ENCODE measurements around the gene DNM1L. TPM values are rescaled to one million over a fixed set of nuclear protein-coding genes. Genes with fewer than 3 reads are reported as not detected.

Gene DNM1L
- polyA plus RNA-seq (2013), result 110 TPM

DNA sequence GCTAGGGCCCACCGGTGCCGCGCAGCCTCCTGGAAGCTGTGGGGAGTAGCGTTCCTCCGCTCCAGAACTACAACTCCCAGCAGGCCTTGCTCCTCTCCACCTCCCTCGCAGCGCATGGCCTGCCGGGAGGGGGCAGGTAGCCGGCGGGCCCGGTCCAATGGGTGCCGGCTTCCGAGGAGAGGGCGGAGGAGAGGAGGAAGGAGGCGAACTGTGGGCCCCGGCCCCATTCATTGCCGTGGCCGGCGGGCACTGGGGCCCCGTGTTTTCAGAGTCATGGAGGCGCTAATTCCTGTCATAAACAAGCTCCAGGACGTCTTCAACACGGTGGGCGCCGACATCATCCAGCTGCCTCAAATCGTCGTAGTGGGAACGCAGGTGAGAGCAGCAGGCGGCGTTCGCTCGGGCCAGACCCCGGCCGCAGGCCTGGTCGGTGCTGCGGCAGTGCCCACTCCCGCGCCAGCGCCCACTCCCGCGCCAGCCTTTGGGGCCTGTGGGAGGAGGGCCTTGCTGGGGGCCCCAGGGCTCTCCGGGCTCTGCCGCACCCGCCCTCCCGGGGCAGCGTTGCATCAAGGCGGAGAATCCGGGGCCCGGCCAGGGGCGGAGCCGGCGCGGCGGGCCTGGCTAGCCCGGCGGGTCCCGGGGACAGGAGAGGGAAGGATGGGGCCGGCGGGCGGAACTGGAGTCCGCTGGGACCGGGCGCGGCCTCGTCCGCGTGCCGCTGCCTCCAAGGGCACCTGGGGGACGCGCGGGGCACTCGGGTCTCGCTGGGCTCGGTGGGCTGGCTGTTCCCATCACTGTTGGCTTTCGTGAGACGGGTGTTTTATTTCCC is at the start of gene DNM1L:
Gene DNM1L (plus strand): TSS at position 211 of the 829 bp plus-strand sequence. CDS start 63 bp downstream, at position 274.
- H3K27ac ChIP-seq (ENCODE audit: insufficient read depth in 1 of 2, low read depth in 1 of 2, low read length in 2 of 2, poor library complexity in 1 of 2, severe bottlenecking in 2 of 2), result peak within 1 kb of the TSS; percentile 86 to 92
- peaks cover 0 to 5% (median 0%) of the 10 kb centered on the region in 4 experiments for H3K36me3 ChIP-seq (ENCODE audit: control insufficient read depth in 4 of 4, insufficient read depth in 4 of 4, low read length in 3 of 4)
- ChIA-PET POLR2A (interaction anchor here (0.6 kb wide), 1 partner anchor 124 kb away, joined by 4 read pairs; no protein-coding TSS in a partner anchor), CTCF (interaction anchor here (0.5 to 1.2 kb wide), 5 partner anchors 10 to 223 kb away, joined by 3 to 4 read pairs (median 3); no protein-coding TSS in a partner anchor)
- 0% methylated on average over 56 of the region's 76 CpGs for WGBS (ENCODE audit: insufficient coverage)
- H3K9me3 ChIP-seq (ENCODE audit: control extremely low read depth in 1 of 5, control insufficient read depth in 4 of 5, insufficient read depth in 2 of 5, low read depth in 1 of 5, low read length in 4 of 5), result no peaks in the 10 kb centered on the region
- H3K27me3 ChIP-seq (replicated peaks in 2 of 5; ENCODE audit: control insufficient read depth in 4 of 5, insufficient read depth in 5 of 5, low read length in 4 of 5), result no peaks in the 10 kb centered on the region
- DNase-seq, result peak; percentile 95 to 97 (median 96)
- H3K4me3 ChIP-seq (ENCODE audit: control insufficient read depth in 1 of 7, extremely low read depth in 1 of 7, insufficient read depth in 4 of 7, low read depth in 2 of 7, low read length in 6 of 7), result peak within 1 kb of the TSS; percentile 93 to 99 (median 96)
- peaks cover 6 to 18% (median 13%) of the 10 kb centered on the region in 4 experiments for H3K4me1 ChIP-seq (ENCODE audit: control extremely low read depth in 1 of 4, control insufficient read depth in 4 of 4, insufficient read depth in 4 of 4, low read length in 3 of 4)

DNA sequence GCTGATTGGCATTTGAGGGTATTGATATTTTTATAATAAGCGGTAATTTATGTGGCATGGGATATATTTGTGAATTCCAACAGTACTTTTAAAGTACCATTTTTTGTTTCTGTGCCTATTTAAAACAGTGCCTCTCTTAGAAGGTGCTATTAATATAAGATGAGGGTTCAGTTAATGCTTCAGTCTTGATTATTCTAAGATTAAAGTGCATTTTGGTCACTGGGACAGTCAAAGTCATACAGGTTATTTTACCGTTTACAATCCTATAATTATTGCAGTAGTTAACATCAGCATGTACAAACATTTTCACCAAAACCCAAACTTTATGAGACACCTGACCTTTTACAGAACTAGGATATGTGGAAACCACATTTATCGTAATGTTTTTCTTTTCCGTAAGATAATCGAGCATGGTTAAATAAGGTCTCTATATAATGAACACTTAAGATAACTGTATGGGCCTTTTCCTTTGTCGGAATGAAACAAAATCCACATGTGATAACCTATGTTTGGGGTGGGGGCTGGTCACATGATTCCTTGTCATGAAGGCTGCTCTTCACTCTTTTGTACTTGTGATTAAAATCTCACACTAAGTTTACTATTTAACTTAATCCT is 37.7 kb upstream of the DNM1L start:
- no peaks in the 10 kb centered on the region for H3K27me3 ChIP-seq (replicated peaks in 2 of 5; ENCODE audit: control insufficient read depth in 4 of 5, insufficient read depth in 5 of 5, low read length in 4 of 5)
- CTCF ChIA-PET, result interaction anchor here (0.7 kb wide), 1 partner anchor 16 kb away, joined by 3 read pairs; no protein-coding TSS in a partner anchor
- H3K9me3 ChIP-seq (ENCODE audit: control extremely low read depth in 1 of 5, control insufficient read depth in 4 of 5, insufficient read depth in 2 of 5, low read depth in 1 of 5, low read length in 4 of 5), result peaks cover 0 to 6% (median 0%) of the 10 kb centered on the region in 5 experiments
- WGBS (ENCODE audit: insufficient coverage), result 86% methylated on average over 2 of the region's 6 CpGs
- peaks cover 0 to 15% (median 5%) of the 10 kb centered on the region in 4 experiments for H3K36me3 ChIP-seq (ENCODE audit: control insufficient read depth in 4 of 4, insufficient read depth in 4 of 4, low read length in 3 of 4)
- no peak overlapping the region for H3K4me3 ChIP-seq (ENCODE audit: control insufficient read depth in 1 of 7, extremely low read depth in 1 of 7, insufficient read depth in 4 of 7, low read depth in 2 of 7, low read length in 6 of 7)
- DNase-seq, result no peak
- H3K4me1 ChIP-seq (ENCODE audit: control extremely low read depth in 1 of 4, control insufficient read depth in 4 of 4, insufficient read depth in 4 of 4, low read length in 3 of 4), result peaks cover 0 to 6% (median 0%) of the 10 kb centered on the region in 4 experiments
- POLR2A ChIA-PET, result no interaction called here
- no peak overlapping the region for H3K27ac ChIP-seq (ENCODE audit: insufficient read depth in 1 of 2, low read depth in 1 of 2, low read length in 2 of 2, poor library complexity in 1 of 2, severe bottlenecking in 2 of 2)

DNA sequence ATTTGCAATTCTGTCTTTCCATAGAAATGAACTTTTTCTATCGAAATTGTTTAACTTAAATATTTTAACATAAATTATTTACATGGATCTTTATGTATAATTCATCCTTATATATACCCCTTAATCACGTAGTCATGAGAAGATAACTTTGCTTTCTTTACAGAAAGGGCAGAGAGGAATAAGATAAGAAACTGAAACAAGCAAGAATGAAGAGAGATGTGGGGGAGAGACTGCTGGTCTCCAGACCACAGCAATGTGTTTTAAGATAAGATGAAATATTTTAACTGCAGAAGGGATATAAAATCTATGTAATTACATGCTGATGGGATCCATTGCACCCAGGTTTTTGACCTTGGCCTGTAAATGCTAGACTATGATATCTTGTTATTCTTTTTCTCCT is 34.7 kb upstream of the DNM1L start:
- CTCF ChIA-PET, result no interaction called here
- Histone ChIP-seq H3K4me3 (ENCODE audit: control insufficient read depth in 1 of 7, extremely low read depth in 1 of 7, insufficient read depth in 4 of 7, low read depth in 2 of 7, low read length in 6 of 7) (no peak overlapping the region), H3K27ac (ENCODE audit: insufficient read depth in 1 of 2, low read depth in 1 of 2, low read length in 2 of 2, poor library complexity in 1 of 2, severe bottlenecking in 2 of 2) (no peak overlapping the region), H3K36me3 (ENCODE audit: control insufficient read depth in 4 of 4, insufficient read depth in 4 of 4, low read length in 3 of 4) (peaks cover 0 to 8% (median 2%) of the 10 kb centered on the region in 4 experiments), H3K4me1 (ENCODE audit: control extremely low read depth in 1 of 4, control insufficient read depth in 4 of 4, insufficient read depth in 4 of 4, low read length in 3 of 4) (peaks cover 0 to 6% (median 0%) of the 10 kb centered on the region in 4 experiments), H3K27me3 (replicated peaks in 2 of 5; ENCODE audit: control insufficient read depth in 4 of 5, insufficient read depth in 5 of 5, low read length in 4 of 5) (no peaks in the 10 kb centered on the region), H3K9me3 (ENCODE audit: control extremely low read depth in 1 of 5, control insufficient read depth in 4 of 5, insufficient read depth in 2 of 5, low read depth in 1 of 5, low read length in 4 of 5) (no peaks in the 10 kb centered on the region)
- POLR2A ChIA-PET, result no interaction called here
- no CpG with 5 or more reads among the region's 2 CpGs for WGBS (ENCODE audit: insufficient coverage)
- DNase-seq, result peak; percentile 31 to 76 (median 60)

DNA sequence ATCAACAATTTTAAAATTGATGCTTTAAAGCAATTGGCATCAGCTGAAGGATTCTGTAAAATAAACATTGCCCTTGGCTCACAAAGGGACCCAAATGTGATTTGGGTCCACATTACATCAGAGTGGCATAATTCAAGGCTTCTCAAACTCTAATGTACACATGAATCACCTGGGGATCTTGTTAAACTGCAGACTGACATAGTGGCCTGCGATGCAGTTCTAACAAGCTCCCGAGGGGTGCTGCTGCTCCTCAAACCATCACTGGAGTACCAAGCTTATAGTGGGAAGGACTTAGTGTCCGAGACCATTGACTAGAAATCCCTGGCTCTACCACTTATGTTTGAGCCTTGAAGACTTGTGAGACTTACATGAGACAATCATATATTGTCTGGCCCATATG is 31.8 kb upstream of the DNM1L start:
- no peaks in the 10 kb centered on the region for H3K36me3 ChIP-seq (ENCODE audit: control insufficient read depth in 4 of 4, insufficient read depth in 4 of 4, low read length in 3 of 4)

DNA sequence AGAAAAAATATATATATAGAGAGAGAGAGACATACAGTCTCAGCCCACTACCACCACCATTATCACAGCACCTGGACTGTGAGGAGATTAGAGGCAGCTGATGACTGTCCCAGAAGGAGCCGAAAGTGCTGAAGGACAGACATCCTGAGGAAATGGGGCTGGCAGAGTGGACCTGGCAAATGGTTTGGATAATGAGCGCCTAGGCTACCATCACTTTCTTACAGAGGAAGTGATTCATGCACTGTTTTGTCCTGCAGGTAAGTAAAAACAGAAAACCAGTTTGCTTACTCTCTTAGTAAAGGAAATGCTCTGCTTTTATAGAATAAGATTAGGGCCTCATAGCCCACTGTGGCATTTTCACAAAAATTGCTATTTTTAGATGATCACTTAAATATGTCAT is 28.6 kb upstream of the DNM1L start:
- CTCF ChIA-PET, result no interaction called here
- 100% methylated on average over 1 of the region's 2 CpGs for WGBS (ENCODE audit: insufficient coverage)
- Histone ChIP-seq H3K4me3 (ENCODE audit: control insufficient read depth in 1 of 7, extremely low read depth in 1 of 7, insufficient read depth in 4 of 7, low read depth in 2 of 7, low read length in 6 of 7) (no peak overlapping the region), H3K27me3 (replicated peaks in 2 of 5; ENCODE audit: control insufficient read depth in 4 of 5, insufficient read depth in 5 of 5, low read length in 4 of 5) (no peaks in the 10 kb centered on the region), H3K4me1 (ENCODE audit: control extremely low read depth in 1 of 4, control insufficient read depth in 4 of 4, insufficient read depth in 4 of 4, low read length in 3 of 4) (no peaks in the 10 kb centered on the region), H3K36me3 (ENCODE audit: control insufficient read depth in 4 of 4, insufficient read depth in 4 of 4, low read length in 3 of 4) (no peaks in the 10 kb centered on the region), H3K9me3 (ENCODE audit: control extremely low read depth in 1 of 5, control insufficient read depth in 4 of 5, insufficient read depth in 2 of 5, low read depth in 1 of 5, low read length in 4 of 5) (no peaks in the 10 kb centered on the region), H3K27ac (ENCODE audit: insufficient read depth in 1 of 2, low read depth in 1 of 2, low read length in 2 of 2, poor library complexity in 1 of 2, severe bottlenecking in 2 of 2) (no peak overlapping the region)
- POLR2A ChIA-PET, result no interaction called here
- DNase-seq, result no peak

More for the DNA sequence above, 31.8 kb upstream of the DNM1L start:
- Histone ChIP-seq H3K9me3 (ENCODE audit: control extremely low read depth in 1 of 5, control insufficient read depth in 4 of 5, insufficient read depth in 2 of 5, low read depth in 1 of 5, low read length in 4 of 5) (no peaks in the 10 kb centered on the region), H3K27me3 (replicated peaks in 2 of 5; ENCODE audit: control insufficient read depth in 4 of 5, insufficient read depth in 5 of 5, low read length in 4 of 5) (no peaks in the 10 kb centered on the region), H3K4me3 (ENCODE audit: control insufficient read depth in 1 of 7, extremely low read depth in 1 of 7, insufficient read depth in 4 of 7, low read depth in 2 of 7, low read length in 6 of 7) (no peak overlapping the region), H3K27ac (ENCODE audit: insufficient read depth in 1 of 2, low read depth in 1 of 2, low read length in 2 of 2, poor library complexity in 1 of 2, severe bottlenecking in 2 of 2) (no peak overlapping the region), H3K4me1 (ENCODE audit: control extremely low read depth in 1 of 4, control insufficient read depth in 4 of 4, insufficient read depth in 4 of 4, low read length in 3 of 4) (peaks cover 0 to 6% (median 0%) of the 10 kb centered on the region in 4 experiments)
- ChIA-PET CTCF (interaction anchor here (0.6 to 1.4 kb wide), 3 partner anchors 9 to 210 kb away, joined by 3 to 4 read pairs (median 3); no protein-coding TSS in a partner anchor), POLR2A (no interaction called here)
- DNase-seq, result no peak
- 91% methylated on average over 3 of the region's 3 CpGs for WGBS (ENCODE audit: insufficient coverage)

DNA sequence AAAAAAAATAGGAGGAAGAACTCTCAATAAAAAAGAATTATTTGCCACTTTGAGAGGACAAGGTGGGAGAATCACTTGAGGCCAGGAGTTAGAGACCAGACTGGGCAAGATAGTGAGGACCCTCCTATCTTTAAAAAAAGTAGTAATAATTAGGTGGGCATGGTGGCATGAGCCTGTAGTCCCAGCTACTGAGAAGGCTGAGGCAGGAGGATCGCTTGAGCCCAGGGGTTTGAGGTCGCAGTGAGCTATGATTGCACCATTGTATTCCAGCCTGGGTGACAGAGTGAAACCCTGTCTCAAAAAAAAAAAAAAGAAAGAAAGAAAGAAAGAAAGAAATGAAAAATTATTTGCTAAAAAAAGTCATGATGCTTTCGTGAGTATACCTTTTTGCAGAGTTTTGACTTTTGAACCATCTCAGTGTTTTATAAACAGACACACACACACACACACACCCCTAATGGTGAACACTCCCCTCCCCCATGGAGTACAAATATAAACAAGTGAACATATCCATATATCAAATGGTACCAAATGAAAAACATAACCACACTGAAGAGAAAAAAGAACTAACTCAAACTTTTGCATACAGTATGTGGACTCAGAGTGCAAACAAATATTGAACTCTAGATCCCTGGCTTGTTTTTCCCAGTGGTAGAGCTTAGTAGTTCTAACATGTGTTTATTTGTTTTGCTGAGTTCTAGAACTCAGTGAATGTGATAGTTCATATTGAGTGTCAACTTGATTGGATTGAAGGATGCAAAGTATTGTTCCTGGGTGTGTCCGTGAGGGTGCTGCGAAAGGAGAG is 27.7 kb upstream of the DNM1L start:
- POLR2A ChIA-PET, result no interaction called here
- no peak for DNase-seq
- Histone ChIP-seq H3K9me3 (ENCODE audit: control extremely low read depth in 1 of 5, control insufficient read depth in 4 of 5, insufficient read depth in 2 of 5, low read depth in 1 of 5, low read length in 4 of 5) (no peaks in the 10 kb centered on the region), H3K27ac (ENCODE audit: insufficient read depth in 1 of 2, low read depth in 1 of 2, low read length in 2 of 2, poor library complexity in 1 of 2, severe bottlenecking in 2 of 2) (no peak overlapping the region), H3K36me3 (ENCODE audit: control insufficient read depth in 4 of 4, insufficient read depth in 4 of 4, low read length in 3 of 4) (no peaks in the 10 kb centered on the region), H3K4me1 (ENCODE audit: control extremely low read depth in 1 of 4, control insufficient read depth in 4 of 4, insufficient read depth in 4 of 4, low read length in 3 of 4) (no peaks in the 10 kb centered on the region), H3K4me3 (ENCODE audit: control insufficient read depth in 1 of 7, extremely low read depth in 1 of 7, insufficient read depth in 4 of 7, low read depth in 2 of 7, low read length in 6 of 7) (no peak overlapping the region), H3K27me3 (replicated peaks in 2 of 5; ENCODE audit: control insufficient read depth in 4 of 5, insufficient read depth in 5 of 5, low read length in 4 of 5) (no peaks in the 10 kb centered on the region)
- CTCF ChIA-PET, result interaction anchor here (1.2 to 3.1 kb wide), 2 partner anchors 35 to 195 kb away, joined by 3 to 8 read pairs; no protein-coding TSS in a partner anchor
- 92% methylated on average over 4 of the region's 5 CpGs for WGBS (ENCODE audit: insufficient coverage)
